ENCODE data around the gene CCDC167. TPM values are rescaled to one million over a fixed set of nuclear protein-coding genes. Genes with fewer than 3 reads are reported as not detected.
"Not testable (repeated sequence)": the region's sequence is repeated elsewhere in the genome, so short reads cannot be mapped to it uniquely, and the experiment has no call there.

Gene CCDC167
- total RNA-seq, 1 experiment from 2014 or later, result 53.8 TPM

DNA sequence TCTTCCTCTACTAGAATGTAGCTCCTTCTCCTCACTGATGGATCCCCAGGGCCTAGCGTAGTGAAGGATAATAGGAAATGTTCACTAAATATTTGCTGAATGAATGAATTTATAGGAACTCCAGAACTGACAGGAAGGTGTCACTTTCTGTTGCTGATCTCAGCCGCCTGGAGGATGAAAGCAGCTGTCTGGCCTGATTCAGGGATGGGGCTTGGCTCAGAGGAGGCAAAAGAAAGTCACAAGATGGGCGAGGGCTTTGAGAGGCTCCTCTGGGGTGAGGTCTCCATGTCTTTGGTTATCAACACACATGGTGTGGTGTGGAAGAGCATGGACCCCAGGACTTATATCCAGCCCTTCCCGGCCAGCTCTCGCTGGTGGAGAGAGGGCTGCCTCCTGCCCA is 11.5 kb upstream of the CCDC167 start:
- DNase-seq (ENCODE audit: low spot score), result no peak

DNA sequence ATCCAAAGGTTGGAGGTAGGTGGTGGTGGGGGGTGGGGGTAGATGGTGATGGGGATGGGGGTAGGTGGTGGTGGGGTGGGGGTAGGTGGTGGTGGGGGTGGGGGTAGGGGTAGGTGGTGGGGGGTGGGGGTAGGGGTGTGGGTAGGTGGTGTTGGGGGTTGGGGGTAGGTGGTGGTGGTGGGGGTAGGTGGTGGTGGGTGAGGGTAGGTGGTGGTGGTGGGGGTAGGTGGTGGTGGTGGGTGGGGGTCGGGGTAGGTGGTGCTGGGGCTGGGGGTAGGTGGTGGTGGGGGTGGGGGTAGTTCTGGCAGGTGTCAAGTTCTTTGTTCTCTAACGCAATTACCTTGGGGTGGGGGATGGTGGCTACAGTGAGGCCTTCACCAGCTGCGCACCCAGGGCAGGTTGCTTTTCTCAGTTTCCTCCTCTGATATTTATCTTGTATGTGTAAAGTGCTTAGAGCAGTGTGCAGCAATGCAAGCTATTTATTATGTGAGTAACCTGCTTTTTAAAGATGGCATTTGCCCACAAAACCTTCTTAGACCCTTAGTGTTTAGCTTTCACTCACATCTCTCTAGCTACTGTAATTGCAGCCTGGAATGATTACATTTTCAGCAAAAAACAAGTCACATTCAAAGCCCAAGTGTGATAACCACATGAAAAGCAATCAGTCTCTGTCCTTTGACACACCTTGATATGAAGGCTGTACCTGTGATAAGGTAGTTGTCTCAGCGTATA is 8.2 kb upstream of the CCDC167 start:
- no peak for DNase-seq (ENCODE audit: low spot score)

GRCh38 chr6:37507077-37507476 is 7.4 kb upstream of the CCDC167 start:
- no peak for DNase-seq (ENCODE audit: low spot score)

DNA sequence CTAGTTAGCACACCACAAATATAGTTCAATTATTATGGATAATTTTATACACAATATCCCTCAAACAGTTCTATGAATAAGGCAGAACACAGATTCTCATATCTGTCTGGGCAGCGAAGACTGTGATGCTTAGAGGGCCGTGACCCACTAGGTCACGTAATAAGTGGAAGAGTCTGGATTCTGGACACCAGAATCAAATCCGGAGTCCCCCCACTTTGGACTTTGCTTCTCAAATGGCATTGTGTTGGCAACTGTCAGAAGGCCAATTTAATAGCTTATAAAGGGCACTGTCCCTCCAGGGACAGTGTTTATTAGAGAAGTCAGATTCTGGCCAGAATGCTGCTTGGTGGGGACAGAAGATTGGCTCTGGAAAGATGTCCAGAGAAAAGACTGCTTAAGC is 6.8 kb upstream of the CCDC167 start:
- no peak for DNase-seq (ENCODE audit: low spot score)

GRCh38 chr6:37504024-37504423 is 4.3 kb upstream of the CCDC167 start:
- no peak for DNase-seq (ENCODE audit: low spot score)

- no peak for DNase-seq (ENCODE audit: low spot score)
Measured at GRCh38 chr6:37503309-37503965, 3.7 kb upstream of the CCDC167 start.

DNA sequence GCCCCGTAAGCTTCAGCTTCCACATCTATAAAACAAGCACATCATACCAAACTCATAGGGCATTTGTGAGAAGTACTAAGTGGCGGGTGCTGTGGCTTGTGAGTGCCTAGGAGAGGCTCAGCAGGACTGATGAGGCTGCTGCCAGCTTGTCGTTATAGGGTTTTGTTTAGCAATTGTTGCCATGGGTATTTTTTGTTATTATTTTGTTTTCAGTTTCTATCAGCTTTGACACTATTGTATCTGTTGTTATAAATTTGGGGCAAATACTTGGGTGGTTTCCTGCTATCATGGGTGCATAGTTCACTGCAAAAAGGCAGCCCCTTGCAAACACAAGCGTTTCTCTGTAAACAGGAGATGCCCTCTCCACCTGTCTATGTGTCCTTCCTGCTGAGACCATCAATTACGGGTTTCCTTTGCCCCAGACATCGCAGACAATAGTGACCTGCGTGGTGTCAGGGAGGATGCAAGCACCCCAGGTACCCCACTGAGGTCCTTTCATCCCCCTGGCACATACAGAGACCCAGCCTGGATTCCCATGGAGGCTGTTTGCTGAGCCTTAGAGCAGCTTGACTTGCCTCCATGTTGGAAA is 3.1 kb upstream of the CCDC167 start:
- DNase-seq (ENCODE audit: low spot score), result no peak

DNA sequence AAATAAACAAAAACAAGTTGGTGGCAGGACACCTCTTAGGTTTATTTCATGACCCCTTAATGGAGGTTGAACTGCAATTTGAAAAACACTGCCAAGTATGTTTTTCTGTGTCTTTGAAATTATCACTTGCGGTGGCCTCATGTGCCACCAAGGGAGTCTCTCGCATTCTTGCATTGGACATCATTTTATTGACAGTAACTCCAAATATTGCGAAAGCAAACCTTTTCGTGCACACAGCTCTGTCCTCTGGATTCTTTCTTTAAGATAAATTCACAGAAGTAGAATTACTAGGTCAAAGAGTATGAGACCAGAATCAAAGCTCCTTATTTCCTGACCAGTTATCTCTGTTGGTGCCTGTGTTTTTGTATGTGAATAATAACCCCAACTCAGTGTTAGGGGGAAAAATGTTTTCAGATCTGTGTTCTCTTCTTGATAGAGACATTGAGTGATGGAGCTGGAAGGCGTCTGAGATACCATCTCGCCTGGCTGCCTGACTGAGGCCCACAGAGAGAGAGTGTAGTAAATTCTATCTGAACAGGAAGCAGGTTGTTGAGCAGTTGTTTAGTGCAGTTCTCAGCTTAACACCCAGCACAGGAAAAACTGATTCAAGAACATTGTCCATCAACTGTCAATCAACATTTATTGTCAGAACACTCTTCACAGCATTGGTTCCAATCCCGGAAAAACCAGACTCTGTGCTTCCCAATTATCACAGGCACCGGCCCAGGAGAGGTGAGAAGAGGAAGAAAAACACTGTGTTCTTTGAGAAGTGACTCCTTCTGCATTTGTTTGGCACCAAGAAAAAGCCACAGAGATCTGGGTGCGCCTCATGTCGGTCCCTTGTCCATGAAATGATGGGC is 2.2 kb upstream of the CCDC167 start:
- DNase-seq (ENCODE audit: low spot score), result no peak

DNA sequence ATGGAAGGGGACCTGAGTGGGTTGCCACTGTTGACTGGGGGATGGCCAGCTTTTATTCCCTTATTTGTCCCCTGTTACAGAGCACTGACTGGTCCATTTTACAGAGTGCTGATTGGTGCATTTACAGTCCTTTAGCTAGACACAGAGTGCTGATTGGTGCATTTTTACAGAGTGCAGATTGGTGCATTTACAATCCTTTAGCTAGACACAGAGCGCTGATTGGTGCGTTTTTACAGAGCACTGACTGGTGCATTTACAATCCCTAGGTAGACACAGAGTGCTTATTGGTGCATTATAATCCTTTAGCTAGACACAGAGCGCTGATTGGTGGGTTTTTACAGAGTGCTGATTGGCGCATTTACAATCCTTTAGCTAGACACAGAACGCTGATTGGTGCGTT is 1.2 kb upstream of the CCDC167 start:
- not testable (repeated sequence) for DNase-seq (ENCODE audit: low spot score)

DNA sequence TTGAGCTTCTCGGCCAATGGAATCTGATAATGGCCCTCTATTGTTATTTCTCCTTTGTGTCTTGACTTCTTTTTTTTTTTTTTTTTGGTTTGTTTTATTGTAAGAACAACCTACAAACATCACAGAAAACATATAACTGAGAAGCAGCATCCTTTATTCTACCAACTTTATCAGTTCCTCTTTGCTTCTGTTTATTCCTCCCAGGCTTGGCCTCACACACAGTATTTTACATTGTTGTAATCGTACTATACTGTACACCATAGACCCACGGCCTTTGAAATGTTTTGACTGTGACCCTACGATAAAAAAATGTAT is 558 bp upstream of the CCDC167 start:
- DNase-seq (ENCODE audit: low spot score), result no peak

DNA sequence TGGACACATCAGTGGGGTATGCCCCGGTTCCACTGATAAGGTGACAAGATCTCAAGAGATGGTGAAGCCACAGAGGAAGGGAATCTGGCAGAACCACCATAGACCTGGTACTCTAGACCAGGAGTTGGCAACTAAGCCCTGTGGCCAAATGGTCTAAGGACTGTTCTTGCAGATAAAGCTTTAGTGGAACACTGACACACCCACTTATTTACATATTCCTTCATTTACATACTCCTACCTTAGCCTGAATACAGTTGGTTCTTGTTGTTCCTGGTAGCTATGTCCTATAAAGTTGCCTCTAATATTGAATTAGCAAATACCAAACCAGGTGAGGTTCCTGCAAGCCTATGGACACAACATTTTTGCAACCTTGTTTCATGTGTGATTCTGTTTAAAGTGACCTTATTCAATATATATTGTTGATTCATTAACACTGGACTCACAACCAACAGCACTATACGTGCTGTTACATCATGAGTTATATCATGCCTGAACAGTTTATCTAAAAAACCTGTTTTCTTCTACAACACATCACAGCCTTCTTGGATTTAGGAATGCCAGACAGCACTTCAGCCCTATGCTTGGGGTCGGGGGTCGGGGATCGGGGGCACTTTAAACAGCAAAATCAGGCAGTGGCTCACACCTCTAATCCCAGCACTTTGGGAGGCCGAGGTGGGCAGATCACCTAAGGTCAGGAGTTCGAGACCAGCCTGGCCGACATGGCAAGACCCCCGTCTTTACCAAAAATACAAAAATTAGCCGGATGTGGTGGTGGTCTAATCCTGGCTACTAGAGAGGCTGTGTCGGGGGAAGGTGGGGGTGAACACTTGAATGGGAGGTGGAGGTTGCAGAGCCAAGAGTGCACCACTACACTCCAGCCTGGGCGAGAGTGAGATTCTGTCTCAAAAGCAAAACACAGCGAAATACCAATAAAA is 2.5 kb downstream of the CCDC167 start:
- no peak for DNase-seq (ENCODE audit: low spot score)

GRCh38 chr6:37495244-37495934 is 4.3 kb downstream of the CCDC167 start:
- DNase-seq (ENCODE audit: low spot score), result no peak

DNA sequence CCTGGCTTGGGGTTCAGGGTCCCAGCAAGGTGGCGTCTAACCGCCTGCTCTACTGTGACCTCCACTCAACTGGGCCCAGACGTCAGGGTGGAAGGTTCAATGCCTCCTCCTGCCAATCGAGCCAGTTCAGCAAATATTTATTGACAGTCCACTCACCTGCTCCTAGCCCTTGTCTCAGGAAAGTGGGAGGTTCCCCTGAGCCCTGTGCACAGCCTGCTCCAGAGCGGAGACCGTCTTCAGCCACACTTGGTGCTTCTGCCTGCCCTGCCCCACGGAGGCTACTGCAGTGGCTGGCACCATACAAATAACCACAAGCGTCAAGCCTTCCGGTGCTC is 6.1 kb downstream of the CCDC167 start:
- no peak for DNase-seq (ENCODE audit: low spot score)

- no peak for DNase-seq (ENCODE audit: low spot score)
Measured at GRCh38 chr6:37492991-37493660, 6.6 kb downstream of the CCDC167 start.

DNA sequence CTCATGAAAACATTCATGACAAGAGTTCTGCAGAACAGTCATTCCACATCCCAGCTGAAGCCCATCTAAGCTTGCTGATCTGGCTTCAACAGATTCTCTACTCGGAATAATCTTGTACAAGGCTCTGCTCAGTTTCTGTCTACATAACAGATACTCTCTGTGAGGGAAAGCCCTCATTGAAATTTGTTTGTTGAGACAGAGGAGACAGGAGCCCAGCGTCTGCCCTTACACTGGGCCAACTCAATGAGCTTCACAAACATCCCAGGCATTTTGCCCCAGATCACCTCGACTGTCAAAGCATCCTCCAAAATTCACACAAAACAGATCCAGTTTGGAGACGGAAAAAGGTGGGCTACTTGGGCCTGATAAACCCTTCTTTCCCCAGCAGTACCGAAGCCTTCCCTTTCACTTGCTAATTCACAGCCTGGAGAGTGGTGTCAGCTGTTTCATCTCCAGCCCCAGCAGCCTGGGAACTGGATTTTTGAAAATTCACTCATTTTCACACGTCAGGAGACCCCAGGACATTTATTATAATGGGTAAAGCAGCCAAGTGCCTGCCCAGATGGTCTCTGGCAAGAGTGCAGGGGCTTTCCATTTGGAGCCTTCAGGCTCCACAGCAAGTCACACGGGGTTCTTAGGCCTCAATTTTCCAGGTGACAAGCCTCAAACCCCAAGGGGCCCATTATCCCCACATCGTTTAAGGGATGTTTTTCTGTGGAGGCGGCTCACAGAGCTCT is 7.3 kb downstream of the CCDC167 start:
- DNase-seq (ENCODE audit: low spot score), result no peak

- no peak for DNase-seq (ENCODE audit: low spot score)
Measured at GRCh38 chr6:37491830-37492208, 7.9 kb downstream of the CCDC167 start.

- no peak for DNase-seq (ENCODE audit: low spot score)
Measured at GRCh38 chr6:37491171-37491829, 8.4 kb downstream of the CCDC167 start.

GRCh38 chr6:37490536-37491170 is 9.0 kb downstream of the CCDC167 start:
- DNase-seq (ENCODE audit: low spot score), result no peak

All from A172 (cell line).